Stimulated activated CD8-positive, alpha-beta memory T cell treated with anti-CD3 and anti-CD28 coated beads, Interleukin-4, amount 100 ng/mL, for 1 hour (primary cell): ENCODE measurements around the gene GNG2.

ENCODE experiments used
- DNase-seq, 2 donors: peaks; one replicate each; pipeline ENCODE4 v3.0.0-alpha.2; 2020; ENCODE audit warnings: low read depth in 2 of 2, low spot score in 1 of 2

GNG2 gene

DNA sequence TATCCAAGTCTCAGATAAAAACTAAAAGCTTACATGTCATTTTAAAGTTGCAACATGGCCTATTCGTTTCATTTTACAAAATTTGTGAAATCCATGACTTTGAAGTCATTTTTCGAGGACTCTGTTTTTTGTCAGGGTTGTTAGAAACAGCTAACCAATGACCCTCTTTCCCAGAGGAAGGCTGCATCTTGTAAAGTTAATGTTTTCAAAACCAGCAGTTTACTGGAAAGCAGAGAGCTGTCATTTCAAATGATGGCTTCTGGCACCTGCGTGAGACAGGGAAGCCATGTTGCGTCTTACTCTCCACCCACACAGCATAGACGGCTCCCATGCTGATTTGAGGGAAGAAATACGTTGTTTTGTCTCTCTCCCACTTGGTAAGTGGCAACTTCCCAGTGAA is 78.8 kb downstream of the GNG2 start:
- DNase-seq: no peak

DNA sequence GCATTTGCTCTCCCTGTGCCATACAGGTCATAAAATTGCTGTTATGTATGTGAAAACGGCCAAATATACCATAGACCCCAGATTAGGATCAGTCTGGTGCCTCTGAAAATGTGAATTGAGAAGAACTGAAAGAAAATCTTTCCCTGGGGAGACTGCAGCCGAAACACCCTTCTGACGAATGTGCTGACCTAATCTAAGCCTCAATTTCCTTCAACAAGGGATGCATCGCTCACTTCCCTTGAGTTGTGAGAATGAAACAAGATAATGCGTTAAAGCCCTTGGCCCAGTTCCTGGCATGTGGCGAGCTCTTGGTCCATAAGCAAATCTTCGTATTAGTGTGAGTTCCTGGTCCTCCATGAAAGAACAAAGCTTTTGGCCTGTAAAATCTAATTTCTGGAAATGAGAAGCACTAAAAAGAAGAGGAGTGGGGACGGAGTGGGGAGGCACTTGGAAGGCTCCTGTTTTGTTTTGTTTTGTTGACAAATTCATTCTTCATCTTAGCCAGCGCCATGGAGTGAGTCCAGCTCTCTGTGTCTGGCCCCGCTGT is 79.4 kb downstream of the GNG2 start:
- no peak for DNase-seq

DNA sequence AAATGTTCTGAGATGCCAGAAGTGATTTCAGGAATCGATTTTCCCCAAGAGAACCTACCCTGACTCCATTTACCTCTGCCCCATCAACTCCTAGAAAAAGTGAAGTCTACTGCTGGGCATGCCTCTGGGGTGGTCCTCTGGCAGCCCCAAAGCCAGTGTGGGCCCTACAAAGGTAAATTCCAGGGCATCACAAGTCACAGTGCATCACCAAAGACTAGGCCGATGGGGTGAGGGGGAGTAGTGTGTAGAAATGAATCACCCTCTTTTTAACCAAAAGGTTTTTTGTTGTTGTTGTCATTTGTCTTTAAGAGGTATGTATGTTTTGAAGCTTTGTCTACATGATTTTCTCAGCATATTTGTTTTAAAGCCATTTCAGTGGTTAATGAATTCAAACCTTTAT is 82.6 kb downstream of the GNG2 start:
- no peak for DNase-seq

DNA sequence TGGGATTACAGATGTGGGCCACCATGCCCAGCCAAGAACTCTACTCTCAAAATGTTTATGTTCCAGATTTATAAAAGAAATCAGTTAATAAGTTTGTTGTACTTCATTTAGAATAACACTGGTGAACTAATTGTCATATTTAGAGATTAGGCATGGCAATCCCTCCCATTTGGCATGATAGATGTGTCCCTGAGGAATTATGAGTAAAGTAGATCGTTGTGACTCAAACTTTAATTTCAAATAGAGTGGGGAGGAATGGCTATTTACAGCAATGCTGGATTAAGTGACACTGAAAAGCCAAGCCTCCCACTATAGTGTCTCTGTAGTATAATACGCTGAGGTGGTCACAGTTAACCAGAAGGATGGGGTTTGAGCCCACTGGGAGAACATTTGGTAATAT is 89.6 kb downstream of the GNG2 start:
- no peak for DNase-seq

DNA sequence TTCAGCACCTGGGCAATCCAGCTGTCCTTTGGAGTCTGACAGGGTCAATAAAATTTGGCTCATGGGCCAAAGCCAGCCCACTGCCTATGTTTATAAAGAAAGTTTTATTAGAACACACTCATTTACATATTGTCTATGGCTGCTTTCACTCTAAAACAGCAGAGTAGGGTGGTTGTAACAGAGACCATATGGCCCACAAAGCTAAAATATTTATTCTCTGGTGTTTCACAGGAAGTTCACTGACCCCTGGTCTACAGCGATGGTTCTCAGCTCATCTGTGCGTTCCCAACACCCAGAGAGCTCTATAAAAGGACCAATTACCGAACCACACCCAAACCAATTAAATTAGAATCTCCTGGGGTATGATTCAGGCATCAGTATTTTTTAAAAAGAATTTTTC is 91.2 kb downstream of the GNG2 start:
- DNase-seq: no peak

DNA sequence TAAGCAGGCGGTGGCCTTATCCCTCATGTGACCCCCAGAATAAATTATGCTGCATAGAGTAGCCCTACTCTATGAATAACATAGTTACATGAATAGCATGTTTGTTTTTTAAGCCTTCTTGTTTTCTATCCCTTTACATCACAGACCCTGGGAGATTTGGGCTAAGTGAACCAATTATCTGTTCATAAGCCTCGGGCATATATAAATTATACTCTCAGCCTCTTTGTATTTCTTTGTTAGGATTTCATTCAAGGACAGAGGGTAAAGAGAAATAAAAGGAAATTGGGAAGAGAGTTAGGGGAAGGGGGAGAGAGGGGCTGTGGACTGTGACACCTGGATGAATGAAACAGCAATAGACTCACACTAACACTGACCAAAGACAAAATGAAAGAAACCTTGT is 93.6 kb downstream of the GNG2 start:
- no peak for DNase-seq

DNA sequence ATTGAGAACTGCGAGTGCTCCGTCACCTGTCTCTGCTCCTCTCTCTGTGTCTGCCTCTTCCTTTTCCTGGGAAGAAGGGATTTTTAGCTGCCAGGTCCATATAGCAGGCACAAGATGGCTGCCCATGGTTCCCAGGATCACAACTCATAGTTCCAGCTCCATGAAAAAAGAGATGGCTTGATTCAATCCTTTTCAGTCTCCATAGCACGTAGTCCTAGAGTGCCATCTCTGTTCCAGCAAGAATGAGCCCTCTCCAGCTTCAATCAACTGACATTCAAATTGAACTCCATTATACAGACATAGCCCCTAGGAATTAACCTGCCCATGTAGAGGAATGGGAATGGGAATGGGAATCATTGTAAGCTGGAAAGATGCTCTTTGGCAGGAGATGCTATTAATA is 94.2 kb downstream of the GNG2 start:
- no peak for DNase-seq

DNA sequence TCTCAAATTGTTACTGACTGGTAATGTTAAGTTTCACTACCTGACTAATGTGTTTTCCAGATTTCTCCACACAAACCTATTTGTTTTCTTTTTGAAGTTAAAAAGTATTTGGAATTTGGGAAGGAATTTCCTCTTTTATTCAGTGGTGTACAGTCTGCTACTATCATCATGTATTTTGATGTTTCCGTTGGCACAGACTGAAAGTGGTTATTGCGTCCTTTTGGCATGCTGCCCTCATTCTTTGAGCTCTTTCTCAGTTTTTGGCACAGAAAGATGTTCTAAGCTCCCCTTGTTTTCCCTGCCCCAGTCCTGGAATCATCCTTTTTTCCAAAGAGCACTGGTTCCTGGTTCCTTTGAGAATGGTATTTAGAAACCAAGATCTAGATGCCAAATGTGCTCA is 97.5 kb downstream of the GNG2 start:
- DNase-seq: no peak

DNA sequence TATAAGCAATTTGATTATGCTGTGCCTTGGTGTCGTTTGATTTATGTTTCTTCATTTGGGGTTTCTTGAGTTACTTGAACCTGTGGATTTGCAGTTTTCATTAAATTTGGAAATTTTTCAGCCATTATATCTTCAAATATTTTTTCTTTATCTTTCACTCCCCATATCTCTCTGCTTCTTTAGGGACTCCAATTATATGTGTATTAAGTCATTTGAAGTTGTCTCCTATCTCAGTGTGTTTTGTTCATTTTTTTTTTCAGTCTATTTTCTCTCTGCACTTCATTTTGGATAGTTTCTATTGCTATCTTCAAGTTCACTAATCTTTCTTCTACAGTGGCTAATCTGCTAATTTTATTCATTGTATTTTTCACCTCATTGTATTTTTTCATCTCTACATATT is 99.5 kb downstream of the GNG2 start:
- DNase-seq: no peak

DNA sequence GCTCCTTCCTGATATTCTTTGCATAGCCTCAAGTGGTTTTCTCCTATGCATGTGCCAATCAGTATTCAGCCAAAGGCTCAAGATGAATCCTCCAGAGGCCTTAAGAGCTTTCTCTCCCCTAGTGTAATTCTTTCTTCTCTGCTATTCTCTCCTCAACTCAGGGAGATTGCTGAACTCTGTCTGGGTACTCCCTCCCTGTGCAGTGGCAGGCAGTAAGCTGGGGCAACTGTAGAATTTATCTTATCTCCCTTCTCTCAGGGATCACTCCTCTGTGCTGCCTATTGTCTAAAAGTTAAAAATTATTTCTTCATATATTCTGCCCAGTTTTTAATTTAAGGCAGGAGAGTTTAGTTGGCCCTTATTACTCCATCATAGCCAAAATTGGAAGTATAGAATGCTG is 100.5 kb downstream of the GNG2 start:
- no peak for DNase-seq

DNA sequence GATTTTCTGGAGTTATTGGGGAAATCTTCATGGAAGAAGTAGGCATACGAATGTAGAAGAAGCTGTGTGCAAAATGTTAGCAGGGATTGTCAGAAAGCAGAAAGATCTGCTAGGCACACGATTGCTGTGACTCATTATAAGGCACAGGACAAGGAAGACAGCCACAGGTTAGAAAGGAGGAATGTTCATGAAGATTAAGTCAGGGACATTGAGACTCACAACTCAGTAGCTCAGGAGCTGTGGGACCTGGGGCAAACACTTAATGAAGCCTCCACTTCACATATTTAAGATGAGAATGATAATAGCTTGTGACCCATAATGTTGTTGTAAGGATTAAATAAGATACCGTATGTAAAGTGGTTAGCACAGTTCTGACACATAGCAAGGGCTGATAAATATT is 102.3 kb downstream of the GNG2 start:
- no peak for DNase-seq

DNA sequence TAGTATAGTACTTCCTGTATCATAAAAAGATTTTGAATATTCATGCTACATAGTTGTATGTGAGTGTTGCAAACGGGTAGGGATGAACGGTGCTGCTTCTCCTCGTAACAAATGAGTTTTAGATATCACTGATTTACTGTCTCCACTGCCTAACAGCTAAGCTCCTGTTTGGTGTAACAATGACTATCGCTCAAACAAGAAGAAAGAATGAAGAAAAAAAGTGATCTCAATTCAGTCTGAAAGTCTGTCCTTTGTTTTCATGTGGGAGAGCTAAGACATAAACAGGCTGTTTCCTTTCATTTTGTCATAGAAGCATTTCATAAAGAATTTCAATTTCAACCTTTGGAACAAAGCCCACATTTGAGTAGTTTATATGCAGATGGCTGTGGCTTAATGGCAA is 102.9 kb downstream of the GNG2 start:
- no peak for DNase-seq

DNA sequence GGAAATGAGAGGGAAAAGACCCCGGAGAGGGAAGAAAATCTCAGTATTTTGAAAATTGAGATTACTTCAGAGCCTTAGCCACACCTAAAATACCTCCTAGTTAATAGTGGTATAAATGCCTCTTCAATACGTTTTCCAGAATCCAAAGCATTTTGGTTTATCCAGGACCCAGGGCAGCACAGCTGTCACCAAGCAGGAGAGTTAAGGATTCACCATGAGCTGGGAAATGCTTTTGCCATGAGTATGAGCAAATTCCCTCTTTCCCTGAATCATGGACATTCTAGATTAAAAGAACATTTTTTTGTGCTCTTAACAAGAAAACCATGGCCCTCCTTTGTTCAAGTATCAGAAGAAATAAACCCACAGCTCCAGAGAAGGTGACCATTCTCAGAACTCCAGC is 107.1 kb downstream of the GNG2 start:
- DNase-seq: no peak

DNA sequence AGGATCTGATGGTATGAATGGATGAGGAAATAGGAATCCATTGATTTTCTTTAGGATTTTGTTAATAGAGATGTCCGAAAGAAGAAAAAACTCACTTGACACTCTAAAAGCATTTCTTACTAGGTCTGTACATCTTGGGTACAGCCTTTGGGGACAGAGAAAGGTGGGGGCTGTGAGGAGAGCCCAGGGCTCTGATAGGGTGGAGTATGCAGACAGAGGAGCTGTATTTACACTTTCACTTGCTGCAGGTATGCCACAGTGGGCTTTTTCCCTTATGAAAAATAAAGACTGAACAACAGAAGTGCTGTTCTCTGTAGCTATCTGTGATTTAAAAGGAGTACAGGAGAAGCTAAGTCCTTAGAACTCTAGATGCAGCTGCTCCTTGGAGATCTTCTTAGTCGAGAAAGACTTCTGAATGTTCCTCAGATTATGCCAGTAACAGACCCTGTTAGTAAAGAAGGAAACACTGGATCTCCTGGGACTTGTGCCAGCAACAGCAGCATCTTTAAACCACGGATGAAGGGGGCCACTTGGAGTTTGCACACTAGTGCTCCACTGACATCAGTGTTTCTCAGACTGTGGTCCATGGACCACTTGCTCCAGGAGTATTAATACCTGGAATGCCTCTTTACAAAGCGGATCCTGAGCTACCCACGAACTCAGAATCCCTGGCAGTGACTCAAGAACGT is 109.6 kb downstream of the GNG2 start:
- DNase-seq: no peak

DNA sequence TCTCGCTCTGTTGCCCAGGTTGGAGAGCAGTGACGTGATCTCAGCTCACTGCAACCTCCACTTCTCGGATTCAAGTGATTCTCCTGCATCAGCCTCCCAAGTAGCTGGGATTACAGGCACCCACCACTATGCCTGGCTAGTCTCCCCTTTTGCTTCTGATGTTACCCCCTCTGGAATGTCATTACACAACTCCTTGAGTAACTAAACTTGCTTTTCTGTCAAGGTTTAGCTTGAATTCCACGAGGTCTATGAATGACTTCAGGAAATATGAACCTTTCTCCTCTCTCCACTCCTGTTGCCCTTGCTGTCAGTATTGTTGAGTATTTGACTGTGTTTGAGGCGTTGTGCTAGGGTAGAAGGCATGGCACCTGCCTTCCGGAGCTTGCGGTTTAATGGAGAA is 112.2 kb downstream of the GNG2 start:
- DNase-seq: no peak

DNA sequence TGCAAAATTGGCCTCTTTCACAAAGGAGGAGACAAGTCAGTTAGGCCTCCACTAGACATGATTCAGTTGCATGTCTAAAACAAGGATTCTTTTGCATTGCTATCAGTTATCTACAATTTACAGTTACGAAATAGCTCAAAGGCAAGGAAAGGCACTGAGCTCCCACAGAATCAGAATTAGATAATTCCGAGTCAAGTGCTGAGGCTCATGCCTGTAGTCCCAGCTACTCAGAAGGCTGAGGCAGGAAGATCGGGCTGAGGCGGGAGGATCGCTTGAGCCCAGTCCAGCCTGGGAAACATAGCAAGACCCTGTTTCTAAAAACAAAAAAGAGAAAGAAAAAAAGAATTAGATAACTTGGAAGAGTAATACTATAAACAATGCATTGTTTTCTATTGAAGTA is 116.7 kb downstream of the GNG2 start:
- DNase-seq: no peak

DNA sequence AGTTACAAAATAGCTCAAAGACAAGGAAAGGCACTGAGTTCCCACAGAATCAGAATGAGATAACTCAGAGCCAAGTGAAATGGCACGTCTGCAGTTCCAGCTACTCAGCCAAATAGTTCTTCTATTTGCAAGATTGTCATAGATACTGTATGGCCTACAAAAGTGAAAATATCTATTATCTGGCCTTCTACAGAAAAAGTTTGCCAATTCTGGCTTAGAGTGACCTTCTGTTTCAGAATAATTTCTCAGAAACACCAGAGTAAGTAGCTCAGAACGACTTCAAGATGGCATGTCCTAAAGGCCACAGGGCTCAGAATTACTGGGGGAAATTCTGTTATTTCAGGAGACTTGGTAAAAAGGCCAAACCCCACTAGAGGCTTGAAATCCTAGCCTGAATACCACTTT is 118.3 kb downstream of the GNG2 start:
- DNase-seq: no peak

DNA sequence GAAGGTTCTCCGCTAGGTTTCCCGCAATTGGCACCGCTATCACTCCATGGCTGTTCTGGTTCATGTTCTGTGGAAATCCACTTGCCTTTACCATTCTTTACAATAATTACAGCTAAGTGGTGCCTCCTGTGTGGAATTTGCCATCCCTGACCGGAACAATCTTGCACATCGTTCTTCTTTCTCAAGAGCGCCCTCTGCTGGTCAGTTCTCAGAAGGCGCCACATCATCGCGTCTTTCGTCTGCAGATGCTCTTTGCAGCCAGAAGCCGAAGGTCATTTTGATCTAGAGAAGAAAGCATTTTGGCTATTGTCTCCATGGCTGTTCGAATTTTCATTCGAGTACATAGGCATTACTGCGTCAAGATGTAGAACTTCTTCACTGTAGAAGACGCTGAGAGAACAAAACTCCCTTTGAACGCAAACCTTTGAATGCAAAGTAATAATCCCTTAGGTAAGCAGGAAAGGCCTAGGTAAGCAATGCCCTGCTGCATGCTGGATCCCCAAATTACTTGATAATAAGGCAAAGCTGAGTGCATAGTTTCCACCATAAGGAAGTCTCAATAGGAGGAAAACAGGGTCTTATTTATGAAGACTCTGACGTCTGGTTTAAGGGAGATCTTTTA is 118.8 kb downstream of the GNG2 start:
- peak; percentile 66 to 82 for DNase-seq

DNA sequence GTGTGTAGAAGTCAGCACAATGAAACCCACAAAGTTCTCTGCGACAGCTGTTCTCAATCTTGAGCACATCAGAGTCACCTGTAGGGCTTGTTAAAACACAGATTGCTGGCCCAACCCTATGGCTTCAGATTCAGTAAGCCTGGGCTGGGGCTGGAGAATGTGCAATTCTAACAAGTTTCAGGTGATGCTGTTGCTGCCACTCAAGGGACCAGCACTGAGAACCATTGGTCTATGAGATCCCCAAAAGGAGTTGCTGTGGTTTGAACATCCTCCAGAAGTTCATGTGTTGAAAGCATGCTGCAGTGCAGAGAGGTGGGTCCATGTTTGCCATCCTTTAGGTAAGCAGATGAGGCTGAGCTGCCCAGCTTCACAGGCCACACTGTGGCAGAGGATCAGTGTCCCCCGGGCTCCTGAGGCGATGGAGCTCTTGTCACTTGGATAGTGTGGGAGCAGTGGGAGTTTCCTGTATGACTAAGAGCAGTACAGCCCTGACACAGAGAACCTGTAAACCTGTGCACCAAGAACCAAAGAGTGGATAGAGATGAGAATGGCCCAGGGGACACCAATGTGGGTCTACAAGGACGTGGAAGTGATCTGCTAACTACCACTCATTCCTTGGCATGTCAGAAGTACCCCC is 120.9 kb downstream of the GNG2 start:
- no peak for DNase-seq

DNA sequence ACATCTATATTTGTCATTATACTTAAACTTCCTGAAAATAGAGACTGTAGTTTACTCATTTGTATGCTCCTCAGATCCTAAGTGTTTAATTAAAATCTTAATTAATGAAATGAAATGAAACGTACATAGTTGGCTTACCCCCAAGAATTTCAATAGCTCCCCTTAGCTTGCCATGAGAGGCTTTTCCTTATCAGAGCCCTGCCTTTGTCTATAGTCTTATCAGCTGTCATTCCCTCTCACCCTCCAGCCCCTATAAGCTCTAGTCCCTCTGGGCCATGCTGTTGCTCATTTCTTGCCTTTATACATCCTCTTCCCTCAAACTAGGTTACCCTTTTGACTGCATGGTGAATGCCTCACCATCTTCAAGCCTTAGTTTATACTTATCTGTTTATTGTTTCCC is 127.8 kb downstream of the GNG2 start:
- no peak for DNase-seq

DNA sequence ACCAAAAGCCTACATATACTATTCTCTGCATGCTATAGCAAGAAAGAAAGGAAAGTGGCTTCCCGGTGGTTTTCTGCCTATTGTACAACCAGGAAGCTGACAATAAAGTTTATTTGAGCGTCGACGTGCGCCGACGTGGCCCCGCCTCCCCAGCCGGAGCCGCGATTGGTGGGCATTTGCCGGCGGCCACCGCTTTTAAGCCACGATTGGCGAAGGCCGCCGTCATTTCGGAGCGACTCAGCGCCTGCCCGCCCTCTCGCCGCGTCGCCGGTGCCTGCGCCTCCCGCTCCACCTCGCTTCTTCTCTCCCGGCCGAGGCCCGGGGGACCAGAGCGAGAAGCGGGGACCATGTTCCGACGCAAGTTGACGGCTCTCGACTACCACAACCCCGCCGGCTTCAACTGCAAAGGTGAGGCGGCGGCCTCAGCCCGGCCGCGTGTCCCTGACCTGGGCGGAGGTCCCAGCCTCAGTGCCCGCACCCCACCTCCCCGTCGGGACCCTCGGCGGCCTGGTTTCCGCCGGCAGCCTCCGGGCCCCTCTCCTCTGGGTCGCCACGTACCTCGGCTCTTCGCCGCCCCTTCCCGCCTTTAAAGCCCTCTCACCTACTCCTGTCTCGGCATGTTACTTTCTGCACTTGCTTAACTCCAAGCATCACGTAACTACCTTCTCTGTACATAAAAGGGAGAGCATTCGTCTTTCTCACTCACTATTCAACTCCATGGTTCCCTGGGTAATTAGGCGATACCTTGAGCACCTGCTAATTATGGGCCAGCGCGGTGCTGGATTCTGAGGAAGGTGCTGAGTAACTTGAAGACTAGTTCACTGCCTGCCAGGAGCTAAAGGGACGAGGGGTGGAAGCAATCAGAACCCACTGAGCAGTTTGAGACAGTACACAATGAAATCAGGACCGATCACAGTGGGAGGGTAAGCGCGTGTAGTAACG is 129.2 kb downstream of the GNG2 start, which contains the start of gene RTRAF:
Gene RTRAF (plus strand): TSS at position 254 of the 942 bp plus-strand sequence. CDS start 94 bp downstream, at position 348.
- peak; percentile 79 to 84 for DNase-seq
